ENCODE measurements around the gene IGSF21.

The IGSF21 gene

DNA sequence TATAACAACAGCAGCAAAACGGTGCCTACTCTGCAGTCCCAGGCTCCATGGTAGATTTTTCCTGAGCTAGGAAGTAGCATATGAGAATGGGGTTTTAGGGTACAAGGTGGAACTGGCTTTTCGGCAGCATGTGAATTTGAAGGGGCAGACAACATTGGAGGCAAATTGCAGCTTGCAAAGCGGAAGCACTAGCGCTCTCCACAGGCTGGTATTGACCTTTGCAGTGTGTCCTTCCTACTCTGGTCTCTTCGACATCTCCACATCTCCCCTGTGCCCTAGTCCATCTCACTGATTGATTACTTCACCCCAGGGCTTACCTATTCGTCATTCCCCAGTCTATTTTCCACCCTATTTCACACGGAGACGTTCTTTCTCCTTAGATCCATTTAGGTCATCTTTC, 13.0 kb downstream of the IGSF21 start:
- no peak for DNase-seq

DNA sequence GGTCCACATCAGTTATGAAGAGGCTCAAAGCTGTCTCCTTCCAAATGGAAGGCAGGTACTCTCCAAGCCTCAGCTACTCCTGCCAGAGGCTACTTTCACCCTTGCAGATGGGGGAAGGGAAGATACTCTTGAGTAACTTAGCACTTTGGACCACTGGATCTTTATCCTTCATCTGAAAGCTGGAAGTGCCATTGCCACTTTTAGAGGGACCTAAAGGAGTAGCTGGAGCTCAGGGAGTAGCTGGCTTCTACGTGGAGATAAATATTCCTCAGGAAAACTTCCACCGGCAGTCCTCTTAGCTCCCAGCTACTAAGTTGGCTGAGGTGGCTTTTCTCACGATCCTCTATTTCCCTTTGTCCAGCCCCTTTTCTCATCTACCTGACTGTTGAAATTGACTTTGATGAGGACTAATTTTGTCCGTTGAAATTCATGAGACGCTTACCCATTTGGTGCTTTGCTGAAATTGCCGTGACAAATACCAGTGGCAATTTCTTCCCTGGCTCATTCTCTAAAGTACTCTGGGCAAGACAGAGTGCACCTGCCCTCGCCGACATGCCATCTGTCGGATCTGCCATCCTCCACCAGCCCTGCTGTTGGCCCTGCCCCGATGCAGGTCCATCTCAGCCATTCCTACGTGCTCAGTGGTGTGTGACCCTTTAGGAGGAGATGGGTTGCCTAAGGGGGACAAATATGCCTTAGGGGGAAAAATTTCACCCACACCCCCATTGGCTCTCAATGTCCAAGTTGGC, 13.6 kb downstream of the IGSF21 start:
- DNase-seq, result no peak

DNA sequence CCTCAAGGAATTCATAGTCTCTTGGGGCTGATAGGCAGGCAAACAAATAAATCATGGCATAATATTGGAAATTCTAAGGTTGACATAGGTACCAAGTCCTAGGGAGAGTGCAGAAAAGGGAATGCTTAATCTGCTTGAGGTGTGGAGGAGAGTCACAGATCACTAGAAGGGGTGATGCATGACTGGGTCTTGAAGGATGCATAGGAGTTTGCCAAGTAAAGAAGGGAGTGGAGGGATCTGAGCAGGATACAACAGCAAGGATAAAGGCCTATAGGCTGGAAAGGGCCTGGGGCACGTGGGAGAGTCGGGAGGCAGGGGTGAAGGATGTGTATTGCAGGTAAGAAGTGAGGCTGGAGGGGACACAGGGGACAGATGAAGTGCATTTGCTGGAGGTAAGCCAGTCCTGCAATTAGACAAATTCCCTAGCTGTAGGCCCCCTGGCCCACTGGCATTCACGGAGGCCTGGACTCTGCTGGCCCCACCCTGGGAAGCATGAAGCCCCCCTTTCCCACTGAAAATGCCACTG, 15.9 kb downstream of the IGSF21 start:
- no peak for DNase-seq

DNA sequence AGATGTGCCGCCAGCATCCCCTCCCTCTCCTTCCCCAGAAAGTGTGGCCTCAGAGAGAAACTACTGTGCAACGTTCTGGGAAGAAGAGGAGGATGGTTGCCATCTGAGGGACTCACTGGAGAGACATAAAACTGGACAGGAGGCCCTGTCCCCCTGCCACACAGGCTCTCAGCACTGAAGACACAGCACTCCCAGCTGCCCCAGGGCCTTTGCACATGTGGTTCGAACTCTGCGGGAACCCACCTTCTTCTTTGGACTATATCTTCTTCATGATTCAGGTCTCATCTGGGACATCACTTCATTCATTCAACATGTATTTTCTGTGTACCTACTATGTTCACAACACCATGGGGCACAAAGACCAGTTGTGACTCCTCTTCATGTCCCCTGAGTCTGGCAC, 17.4 kb downstream of the IGSF21 start:
- no peak for DNase-seq

DNA sequence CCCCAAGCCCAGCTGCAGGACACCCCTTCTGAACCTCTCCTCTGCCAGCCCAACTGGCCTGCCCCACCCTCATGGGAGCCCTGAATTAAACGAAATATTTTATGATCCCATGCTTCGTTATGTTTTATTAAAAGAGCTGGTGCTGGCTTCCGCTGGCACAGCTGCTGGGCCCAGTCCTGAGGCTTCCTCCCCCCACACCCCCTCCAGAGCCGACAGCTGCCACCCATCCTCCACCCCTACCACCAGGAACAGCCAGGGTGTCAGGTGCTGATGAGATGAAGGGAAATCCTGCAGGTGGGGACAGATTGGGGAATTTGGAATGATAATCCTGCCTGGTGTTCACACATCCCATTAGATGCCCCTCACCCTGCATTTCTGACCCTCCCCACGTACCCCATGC, 19.0 kb downstream of the IGSF21 start:
- DNase-seq, result no peak

DNA sequence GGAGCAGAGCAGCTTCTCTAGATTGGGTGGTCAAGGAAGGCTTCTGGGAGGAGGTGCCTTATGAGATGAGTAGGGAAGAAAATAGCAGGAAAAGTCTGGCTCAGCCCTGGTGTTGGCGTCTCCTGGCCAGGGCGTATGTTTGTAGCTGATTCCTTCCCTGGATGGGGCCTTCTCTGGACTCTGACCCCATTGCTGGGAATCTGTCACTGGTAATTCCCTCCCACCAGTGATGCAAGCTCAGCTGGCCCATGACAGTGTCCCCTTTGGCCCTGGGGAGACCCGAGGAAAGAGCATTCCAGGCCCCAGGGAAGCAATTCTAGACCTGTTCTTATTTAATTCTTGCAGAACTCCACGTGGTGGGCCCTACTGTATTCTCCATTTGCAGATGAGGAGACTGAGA, 20.7 kb downstream of the IGSF21 start:
- DNase-seq, result no peak

DNA sequence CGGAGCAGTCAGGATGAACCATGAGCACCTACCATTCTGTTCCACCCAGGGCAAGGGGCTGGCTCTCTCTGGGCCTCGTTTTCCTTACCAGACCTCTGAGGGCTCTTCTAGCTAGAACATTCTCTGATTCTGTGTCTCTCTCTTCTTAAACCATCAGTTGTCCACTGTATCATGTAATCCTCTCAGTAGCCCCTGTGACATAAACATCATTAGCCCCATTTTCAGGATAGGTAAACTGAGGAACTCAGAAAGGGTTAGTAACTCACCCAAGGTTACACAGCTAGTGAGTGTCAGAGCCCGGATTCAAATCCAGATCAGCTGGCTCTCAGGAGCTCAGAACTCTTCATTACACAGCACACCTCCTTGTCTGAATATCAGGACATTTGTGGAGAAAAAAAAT, 22.8 kb downstream of the IGSF21 start:
- DNase-seq, result no peak

DNA sequence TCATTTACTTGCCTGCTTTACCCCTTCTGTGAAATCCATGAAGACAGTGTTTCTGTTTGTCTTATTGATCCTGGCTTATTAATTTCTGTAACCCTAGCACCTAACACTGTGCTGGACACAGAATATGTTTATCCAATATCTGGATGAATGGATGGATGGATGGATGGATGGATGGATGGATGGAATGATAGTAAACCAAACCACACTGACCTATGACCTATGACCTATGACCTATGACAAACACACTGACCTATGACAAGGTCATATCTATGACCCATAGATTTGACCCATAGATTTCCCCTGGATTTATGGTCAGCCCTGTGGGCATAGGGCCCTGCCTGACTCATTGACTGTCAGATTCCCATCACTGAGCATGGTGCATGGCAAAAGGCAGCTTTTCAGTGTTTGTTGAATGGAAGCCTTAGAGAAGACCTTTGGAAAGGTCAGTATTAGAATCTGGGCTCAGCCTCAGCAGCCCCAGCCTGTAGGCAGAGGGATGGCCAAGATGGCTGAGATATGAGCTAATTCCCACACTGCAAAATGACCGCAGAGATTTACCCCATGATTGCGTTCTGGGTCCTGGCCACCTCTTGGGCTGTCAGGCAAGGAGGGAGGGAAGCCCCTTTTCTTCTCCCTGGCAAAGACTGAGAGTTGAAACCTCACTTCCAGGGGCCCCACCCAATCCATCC, 24.6 kb downstream of the IGSF21 start:
- no peak for DNase-seq

DNA sequence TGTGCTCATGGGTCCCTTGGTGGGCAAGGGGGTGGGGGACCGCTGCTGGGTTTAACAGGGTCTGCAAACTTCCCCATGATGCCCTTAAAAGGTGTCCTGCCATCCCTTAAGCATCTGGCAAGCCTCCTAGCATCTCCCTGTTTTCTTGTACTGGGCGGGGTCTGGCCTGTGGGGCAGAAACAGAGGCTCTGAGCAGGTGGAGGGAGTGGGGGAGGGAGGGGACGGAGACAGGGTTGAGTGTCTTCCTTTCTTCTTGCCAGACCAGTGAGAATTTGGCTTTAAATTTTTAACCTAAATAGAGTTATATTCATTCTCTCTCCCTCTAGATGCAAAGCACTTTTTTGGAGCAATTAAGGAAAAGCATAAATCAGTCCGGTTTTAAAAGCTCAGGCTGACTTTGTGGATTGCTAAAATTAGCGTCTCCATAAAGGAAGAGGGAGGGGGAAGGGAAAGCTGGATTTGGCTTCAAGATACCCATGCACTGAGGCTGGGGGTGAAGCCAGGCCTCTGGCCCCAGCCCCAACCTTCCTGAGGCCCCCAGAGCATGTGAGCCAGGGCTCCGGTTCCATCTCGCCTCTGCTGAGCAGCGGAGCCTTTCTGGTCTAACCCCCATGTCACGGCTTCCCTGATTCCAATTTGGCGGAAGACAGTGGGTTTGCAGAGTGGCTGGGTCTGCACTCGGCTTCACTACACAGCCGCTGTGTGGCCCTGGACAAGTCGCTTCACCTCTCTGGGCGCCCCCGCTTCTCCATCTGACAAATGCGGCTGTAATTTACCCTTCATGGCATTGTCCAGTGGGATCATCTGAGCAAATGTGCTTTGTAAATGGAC, 25.3 kb downstream of the IGSF21 start:
- DNase-seq, result no peak

DNA sequence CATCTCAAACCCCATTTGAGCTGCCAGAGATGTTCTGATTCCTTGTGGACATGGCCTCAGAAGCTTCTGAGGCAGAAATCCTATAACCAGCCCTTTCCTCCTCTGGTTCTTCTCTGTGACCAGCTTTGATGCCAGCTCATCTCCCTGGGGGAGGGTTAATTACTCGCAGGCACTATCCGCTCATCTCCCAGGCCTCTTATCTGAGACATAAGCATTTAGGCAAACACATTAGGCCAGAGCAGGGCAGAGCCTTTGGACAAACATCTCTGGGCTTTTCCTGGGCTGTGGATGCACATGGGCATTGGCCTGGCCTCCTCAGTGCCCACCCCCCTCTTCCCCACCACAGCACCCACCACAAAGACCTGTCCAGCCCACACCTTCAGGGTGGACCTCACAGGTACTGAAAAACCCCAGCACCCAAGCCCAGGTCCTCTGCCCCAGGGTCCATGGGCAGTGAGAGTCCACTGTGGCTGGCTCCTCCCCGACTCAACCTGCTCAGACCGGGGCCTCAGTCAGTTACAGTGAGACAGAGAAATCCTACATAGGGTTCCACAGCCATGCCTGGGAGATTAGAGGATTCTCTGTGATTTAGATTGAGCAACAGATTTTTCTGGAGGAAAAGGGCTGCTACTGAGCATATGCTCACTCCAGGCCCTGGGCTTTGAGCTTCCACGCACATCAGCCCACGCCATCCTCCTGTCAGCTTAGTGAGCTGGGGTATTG, 26.9 kb downstream of the IGSF21 start:
- DNase-seq, result no peak

DNA sequence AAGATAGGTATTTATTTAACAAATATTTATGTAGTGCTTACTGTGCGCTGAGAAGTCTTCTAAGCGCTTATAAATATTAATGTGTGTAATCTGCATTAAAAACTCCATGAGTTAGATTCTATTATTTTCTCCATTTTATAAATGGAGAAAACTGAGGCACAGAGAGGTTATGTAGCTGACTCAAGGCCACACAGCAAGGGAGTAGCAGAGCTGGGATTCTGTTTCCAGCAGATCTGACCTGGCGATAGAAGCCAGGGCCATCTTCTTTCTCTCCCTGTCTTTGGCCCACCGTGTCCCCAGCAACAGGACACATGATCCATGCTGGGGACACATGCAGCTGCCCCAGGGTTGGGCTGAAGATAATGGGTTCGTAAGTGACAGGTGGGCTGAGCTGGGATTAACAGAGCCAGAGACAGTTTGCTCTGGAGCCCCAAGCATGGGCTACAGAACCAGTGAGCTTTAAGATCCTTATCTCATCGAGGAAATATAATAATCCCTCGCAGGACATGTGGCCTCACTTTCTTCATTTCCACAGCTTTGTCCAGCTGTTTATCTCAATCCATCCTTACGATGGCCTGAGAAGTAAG, 30.3 kb downstream of the IGSF21 start:
- no peak for DNase-seq

DNA sequence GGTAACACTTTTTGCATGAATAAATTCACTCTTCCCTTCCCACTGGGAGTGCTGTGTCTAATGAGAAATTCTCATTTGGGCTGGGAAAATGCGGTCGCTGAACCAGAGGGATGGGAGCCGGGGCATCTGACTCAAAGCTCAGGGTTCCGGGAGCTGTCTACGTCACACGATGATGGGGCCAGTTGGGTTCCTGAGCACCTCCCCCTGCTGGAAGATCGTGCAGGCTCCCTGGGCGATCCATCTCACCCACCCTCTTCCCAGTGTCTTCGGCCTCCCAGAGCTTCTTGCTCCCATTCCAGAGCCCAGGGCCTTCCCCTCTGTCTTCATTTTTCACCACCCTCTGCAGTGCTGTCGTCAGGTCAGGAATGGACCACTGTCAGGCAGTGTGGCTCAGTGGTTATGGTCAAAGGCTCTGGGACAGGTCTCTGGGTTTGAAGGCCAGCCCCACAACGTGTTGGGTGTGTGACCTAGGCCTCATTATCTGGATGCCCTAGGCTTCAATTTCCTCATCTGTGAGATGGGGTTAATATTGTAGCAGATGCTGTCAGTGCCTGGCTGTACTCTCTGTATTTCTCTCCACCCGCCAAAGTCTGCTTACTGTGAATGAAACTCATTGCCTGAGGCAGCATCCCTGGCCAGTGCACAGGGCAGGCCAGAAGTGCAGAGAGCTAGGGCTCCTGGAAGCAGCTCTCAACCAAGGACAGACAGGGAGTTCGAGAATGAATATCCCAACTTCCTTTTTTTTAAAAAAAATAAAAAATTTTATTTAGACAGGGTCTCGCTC, 31.8 kb downstream of the IGSF21 start:
- DNase-seq, result no peak

DNA sequence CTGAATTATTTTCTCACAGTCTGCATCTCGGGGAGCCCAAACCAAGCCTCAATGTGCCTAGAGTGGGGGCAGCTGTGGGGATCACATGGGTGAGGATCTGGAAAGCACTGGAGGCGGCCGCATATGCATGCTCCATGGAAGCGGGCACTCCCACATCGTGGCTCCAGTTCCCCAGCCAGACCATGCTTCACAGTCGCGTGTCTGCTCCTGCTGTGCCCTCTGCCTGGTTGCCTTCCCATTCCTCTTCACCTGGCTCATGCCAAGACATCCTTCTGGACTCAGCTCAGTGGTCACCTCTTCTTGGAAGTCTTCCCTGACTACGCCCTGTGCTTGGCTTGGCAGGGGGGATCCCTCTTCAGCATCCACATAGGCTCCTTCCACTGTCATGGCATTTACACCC, 32.8 kb downstream of the IGSF21 start:
- no peak for DNase-seq

DNA sequence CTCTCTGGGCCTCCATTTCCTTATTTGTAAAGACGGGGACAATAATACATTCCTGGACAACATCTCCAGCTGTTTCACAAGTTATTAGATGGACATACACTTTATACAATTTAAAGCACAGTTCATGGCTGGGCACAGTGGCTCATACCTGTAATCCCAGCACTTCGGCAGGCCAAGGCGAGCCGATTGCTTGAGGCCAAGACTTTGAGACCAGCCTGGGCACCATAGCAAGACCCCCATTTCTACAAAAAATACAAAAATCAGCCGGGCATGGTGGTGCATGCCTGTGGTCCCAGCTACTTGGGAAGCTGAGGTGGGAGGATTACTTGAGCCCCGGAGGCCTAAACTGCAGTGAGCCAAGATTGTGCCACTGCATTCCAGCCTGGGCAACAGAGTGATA, 34.1 kb downstream of the IGSF21 start:
- no peak for DNase-seq

DNA sequence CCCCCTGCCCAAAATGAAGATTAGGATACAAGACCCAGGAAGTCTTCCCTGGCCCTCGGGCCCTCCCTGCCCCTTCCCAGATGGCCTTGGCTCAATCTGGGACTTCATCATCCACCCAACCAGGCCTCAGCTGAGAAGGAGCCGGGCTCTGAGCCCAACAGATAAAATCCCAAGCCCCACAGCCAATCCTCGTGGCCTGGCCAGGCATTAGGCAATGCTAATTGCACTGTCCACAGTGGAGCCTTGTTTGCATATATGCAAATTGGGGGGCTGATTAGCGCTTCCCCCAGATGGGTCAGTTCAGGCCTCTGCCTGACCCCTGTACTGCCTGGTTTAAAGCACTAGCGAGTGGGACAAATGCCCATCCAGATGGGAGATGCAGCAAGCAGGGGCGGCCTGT, 34.9 kb downstream of the IGSF21 start:
- DNase-seq, result no peak

DNA sequence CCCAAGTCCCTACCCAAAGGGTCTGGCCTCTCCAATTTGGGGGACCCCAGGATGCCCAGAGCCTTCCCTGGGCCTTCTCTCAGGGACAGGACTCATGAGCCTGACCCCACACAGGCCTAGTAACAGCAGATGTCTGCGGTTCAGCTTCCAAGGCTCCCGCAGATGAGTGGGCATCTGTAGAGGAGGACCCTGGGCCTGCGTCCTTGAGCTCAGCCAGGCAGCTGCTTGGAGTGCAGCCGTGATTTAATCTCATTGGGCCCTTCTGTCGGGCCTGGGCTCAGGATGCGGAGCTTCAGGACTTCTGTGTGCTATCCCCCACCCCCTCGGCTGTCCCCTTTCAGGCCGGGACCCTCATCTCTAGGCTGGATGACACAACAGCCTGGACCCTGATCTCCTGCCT, 35.4 kb downstream of the IGSF21 start:
- DNase-seq, result no peak

DNA sequence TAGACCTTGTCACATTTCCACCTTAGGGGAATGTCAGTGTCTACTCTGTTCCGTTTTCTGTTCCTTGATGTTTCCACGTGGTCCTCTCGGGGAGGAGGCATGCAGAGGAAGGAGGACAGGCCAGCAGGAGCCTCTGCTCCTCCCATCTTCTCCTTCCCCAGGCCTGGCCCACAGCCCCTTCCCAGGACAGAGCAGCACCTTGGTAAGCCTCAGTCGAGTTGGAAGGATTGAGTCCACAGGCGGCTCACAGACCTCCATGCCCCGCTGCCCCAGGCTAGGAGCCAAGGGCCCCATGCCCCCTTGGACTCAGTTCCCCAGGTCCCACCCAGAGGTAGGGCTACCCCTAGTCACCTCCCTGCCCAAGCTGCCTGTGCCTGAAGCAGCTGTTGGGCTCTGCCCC, 36.5 kb downstream of the IGSF21 start:
- no peak for DNase-seq

DNA sequence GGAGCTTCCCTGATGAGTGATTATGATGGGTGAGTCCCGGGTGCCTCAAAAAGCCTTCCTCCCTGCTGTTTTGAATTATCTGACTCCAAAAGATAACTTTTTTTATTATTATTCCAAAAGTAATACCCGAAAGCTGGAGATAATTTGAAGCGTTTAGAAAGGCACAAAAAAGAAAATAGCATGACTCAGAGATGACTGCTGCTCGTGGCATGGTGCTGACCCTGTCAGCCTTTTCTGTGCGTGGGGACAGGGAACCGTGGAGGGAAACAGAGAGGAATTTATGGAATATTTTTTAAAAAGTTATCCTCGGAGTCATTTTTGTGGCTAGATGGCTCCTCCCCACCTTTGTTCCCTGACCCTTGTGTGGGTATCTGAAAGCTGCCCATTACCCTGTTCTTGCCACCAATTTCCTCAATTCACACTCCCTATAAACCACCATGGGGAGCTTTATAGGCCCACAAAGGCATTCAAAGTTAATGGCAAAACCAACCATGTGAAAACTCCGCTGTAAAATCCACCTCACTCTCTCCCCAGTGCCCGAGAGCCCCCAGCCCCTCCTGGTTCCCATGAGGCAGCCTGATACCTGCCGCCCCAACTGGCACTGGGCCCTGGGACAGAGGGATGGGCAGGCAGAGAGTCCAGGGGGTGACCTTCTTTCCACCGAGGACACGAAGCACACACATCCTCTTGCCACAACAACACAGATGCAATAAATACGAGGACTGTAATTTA, 37.5 kb downstream of the IGSF21 start:
- no peak for DNase-seq

DNA sequence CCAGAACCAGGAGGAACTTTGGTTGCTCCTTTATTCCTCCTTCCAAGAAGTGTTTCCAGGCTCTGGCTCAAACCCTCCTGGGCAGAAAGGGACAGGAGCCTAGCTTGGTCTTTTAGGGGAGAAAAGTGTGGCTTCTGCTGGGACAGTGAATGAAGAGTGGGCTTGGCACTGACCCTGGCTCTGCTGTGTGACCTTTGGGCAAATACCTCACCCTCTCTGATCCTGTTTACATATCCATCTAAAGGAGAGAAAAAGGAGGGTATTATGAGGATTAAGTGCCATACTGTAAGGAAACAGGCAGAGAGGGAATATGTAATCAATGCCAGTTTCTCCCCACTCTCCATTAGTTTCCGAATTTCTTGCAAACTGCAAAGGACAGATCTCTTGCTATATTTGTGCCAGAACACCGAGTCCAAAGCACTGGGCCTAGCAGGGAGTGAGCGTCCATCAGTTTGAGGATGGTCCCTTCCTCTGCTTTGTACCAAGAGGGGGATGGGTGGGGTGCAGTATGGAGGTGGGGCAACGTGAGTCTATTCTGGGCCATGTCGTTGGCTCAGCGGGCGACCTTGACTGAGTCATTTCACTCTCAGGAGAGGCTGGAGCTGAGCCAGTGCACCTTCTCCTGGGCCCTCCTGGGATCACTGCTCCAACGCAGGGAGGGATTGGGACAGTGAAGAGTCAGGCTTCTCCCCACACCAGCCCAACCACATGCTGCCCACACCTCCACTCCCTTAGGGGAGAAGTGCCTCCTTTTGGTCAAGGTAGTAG, 38.4 kb downstream of the IGSF21 start:
- DNase-seq, result no peak

DNA sequence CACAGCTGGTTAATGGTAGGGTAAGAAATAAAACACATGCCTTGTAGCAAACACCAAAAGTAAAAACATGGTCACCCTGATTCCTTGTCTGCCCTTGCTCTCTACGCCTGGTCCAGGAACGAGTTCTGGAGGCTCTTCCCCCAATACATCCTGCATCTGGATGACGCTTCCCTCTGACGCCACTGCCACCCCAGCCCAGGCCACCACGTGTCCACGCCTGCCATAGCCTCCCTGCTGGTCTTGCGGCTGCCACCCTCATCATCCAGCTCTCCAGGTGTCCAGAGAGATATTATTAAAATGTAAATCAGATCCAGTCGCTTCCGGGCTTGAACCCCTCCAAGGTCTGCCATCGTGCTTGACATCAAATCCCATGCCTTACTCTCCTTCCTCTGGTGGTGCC, 39.3 kb downstream of the IGSF21 start:
- DNase-seq, result no peak

Data from T-helper 2 cell (primary cell).